ENCODE results near the gene ATP7B.

GRCh38 chr13:51977625-51978024 is 33.6 kb downstream of the ATP7B start:
- TF ChIP-seq CTCF (IDR thresholded peaks at IDR 0.05; ENCODE audit: insufficient read depth, low read depth, low read length) (no peak), EZH2 (IDR thresholded peaks at IDR 0.05; ENCODE audit: insufficient read depth, low read length) (no peak)

All from astrocyte (in vitro differentiated cells and primary cell).